GM21367 (cell line): ENCODE data around the gene TSPO2.

Experiments used
- ATAC-seq: cut with Tn5 transposase; IDR thresholded peaks from one replicate; pipeline ENCODE4 v1.9.1; 2021; ENCODE audit not compliant: unreplicated experiment

TSPO2 gene

DNA sequence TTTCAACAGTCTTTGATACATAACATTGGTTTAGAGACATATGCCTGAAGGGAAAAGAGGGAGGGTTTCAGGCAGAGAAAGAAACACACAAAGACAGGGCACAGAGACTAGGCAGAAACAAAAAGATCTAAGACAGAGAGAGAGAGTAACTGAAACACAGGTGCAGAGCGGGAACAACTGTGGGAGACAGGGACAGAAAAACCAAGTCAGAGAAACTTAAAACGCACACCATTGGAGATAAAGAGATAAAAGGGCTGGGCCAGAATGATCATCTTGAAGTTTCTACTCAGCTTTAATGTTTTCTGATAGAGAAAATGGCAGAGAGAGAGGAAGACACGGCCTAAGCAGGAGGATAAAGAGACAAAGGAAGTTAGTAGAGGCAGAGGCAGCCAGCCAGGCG, 15.0 kb upstream of the TSPO2 start:
- no peak for ATAC-seq

DNA sequence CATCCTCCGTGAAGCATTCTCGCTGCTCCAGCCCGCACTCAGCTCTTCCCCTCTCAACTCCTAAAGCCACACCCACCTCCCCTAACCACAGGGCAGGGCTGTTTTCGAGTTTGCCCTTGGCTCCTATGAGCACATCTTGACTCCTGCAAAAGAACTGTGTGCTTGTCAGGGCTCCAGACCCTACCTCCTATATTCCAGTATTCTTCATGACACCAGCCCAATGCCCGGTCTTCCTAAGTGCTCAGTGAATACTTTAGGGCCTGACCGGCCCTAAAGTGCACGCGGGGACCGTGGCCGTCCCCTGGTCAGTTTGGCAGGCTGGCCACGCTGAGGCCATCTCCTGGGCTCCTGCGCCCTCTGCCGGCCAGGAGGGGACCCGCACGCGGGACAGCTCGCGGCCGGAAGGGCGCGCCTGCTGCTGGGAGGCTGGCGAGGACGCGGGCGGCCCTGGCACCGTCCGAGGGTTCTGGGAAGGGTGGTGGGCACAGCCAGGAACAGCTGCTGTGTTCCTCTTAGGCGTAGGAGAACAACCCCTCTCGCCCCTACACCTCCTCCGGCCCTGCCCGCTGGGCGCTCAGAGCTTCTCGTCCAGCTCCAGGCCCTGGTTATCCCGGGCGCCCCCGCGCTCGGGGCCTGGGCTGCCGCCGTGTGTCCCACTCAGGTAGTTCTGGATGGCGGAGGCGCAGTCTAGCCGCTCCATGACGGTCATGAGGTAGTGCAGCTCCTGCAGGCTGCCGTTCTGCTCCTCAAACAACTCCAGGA, 14.3 kb upstream of the TSPO2 start:
- ATAC-seq = peak; percentile 82

DNA sequence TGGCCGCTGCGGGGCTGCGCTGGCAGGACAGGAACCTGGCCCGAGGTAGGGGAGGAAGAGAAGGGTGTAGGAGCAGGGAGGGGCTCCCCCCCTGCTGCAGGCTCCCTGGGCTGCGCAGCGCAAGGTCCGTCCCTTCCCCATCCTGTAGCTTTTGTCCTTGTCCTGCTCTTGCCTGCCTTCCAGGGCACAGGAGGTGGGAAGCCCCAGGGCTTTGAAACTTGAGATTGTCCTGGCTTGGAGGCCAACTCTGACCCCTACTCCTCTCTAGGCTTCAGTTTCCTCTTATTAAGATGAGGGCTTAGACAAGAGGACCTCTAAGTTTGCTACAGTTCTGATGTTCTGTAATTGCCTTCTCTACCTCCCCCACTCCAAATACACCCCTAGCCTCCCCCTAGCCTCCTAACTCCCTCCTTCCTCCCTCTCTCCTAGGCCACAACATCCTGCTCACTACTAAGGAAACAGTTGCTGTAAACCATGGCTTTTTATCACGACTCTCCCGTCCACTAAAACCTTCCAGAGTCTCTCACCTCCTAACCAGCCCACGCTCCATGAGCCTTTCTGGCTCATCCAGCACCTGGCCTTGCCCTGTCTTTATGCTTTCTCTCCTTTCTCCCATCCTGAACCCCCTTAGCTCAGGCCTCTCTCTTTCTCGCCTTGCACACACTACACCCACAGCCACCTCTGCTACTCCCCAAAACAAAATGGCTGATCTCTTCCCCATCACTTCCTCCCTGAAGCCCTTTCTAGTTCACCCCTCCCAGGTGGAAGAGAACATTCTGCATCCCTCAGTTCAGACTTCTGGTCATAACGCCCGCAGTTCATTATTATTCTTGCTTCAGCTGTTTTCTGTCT, 13.5 kb upstream of the TSPO2 start:
- peak; percentile 29 for ATAC-seq

DNA sequence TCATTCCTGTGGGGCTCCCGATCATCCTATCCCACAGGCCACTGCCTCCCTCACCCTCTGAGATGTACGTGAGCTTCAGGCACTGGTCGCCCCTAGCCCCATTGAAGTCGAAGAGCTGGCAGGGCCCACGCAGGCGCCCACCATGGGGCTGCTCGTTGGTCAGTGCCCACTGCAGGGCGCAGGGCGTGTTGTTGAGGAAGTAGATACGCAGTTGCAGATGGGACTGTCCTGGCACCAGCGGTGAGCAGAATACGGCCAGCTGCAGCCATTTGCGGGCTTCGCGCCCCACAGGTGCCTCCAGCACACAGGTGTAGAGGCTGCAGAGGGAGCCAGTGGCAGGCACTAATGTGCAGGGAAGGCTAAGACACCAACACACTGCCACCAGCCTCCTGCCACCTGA, 9.4 kb upstream of the TSPO2 start:
- no peak for ATAC-seq

DNA sequence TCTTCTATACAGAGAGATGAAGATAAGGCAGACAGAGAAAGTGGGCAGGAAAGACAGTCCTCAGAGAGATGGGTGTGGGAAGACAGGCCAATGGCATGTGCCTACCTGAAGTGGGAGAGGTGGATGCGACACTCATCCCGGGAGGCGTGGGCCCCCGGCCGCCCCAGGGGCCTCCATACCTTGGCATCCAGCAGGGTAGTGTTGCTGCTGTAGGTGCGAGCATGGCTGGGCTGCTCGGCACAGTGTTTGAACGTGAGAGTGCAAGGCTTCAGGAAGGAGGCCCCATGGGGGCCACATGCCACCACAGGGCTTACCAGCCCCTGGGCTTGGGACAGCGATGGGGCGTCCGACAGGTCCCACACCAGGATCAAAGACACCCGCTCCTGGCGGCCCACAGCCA, 8.5 kb upstream of the TSPO2 start:
- no peak for ATAC-seq

DNA sequence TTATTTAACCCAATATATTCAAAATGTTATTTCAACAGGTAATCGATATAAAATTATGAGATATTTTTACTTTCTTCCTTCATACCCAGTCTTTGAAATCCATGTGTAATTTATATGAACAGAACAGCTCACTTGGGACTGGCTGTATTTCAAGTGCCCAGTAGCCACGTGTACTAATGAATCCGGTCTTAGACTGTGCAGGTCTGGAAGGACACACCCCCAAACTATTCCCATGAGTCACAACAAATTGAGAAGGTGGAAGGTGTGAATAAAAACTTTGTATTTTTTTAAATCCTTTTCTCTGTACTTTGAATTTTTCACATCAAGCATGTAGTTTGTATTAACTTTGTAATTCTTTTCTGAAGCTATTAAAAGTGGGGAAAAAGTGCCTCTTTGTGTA, 6.1 kb upstream of the TSPO2 start:
- no peak for ATAC-seq

DNA sequence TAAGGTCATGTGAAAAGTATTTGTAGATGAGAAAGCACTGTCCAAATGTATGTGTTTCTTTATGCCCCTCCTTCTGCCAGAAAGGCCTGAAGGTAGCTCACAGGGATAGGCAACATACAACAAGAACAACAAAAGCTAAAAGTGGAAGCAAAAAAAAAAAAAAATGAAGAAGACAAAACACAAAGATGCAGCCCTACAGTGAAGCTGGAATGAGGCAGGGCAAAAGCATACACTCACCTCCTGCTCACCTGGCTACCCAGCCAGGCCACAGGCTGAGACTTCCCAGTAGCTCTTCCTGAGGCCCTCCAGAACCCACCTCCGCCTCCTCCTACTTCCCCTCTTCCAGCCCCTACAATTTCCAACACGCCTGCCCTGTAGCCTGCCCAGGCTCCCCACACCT, 5.7 kb upstream of the TSPO2 start:
- no peak for ATAC-seq

DNA sequence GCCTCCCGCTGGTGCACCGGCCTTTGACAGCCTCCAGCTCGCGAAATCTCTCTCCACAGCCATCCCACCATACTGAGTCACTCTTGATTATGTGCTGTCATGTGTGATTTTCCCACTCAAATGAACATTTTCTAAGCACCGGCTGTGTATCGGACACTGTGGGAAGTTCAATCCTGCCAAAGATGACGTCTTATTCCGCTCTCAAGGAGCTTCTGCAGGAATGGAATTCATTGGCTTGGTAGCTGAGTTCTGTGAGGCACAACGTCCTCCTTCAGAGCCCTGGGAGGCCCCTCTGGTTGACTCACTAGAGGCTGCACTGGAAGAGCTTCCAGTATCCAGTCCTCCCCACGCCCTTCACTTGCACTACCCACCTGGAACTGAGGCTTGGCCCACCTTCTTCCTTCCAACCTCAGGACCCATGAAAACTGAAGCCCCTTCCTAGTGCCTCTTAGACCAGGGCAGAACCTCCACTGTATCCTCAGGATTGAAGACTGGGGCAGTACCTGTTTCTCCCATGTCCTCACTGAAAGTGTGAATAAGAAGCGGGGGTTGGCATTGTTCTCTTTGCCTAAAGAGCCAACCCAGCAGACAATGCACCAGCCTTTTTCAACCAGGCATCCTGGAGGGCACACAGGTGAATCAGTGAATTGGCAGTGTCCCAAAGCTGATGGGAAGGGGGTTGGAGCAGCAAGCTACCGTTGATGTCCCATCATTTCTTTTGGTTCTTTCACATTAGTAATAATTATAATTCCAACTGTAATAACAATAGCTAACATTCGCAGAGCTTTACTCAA, 5.0 kb upstream of the TSPO2 start:
- ATAC-seq = no peak

DNA sequence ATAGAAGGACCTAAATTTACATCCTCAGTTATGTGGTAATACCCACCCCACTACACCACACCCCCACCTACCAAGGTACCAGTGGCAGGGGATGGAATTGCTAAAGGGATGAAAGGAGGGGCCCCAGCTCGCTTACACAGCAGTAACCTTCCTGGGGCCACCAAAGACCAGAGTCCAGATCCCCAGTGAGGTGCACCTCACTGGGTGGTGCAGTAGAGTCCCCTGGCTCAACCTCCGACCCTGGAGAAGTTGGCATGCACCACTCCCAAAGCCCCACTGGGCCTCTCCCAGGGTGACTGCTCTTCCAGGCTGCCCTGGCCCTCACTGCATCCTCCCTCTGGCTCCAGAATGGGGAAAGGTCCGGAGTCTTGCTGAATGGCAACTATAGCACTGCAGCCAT, 4.1 kb upstream of the TSPO2 start:
- ATAC-seq = no peak

DNA sequence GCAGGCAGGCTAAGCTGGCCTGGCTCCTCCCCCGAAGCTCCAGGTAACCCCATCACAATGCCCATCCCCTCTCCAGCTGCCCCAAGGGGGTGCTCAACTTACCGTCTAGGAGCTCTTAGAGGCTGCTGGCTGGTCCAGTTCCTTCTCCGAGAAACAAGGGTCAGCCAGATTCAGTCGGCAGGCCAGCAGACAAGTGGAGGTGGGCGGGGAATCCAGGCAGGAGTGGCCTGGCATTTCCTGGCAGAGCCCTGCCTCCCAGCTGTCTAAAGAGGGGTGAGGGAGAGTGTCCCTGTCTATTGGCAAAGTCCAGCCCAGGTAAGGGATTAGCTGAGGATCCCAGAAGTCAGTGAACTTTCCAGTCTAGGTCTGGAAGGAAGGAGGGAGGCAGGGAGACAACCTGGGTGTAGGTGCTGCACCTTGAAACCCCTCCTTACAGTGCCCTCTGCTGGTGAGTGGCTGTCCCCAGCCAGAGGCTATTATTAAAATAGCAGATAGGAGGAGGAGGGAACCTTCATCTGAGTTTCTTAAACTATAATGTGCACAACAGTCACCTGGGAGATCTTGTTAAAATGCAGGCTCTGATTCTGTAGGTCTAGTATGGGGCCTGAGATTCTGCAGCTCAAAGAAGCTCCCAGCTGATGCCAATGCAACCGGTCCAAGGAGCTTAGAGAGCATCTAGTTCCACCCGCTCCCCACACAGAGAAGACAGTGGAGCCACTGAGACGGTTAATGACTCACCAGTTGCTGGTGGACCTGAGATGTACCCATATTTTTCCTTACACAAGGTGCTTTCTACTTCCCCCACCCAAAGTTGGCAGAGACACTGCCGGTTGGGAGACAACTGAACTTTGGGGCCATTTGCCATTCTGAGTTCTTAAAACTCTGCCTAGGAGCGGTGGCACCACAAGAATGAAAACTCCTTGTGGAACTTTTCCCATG, 2.9 kb upstream of the TSPO2 start, which contains the start of gene UNC5CL:
TSS of gene UNC5CL (minus strand) at position 162 of the 939 bp plus-strand sequence. CDS start 4,147 bp downstream, outside the sequence.
- no peak for ATAC-seq

DNA sequence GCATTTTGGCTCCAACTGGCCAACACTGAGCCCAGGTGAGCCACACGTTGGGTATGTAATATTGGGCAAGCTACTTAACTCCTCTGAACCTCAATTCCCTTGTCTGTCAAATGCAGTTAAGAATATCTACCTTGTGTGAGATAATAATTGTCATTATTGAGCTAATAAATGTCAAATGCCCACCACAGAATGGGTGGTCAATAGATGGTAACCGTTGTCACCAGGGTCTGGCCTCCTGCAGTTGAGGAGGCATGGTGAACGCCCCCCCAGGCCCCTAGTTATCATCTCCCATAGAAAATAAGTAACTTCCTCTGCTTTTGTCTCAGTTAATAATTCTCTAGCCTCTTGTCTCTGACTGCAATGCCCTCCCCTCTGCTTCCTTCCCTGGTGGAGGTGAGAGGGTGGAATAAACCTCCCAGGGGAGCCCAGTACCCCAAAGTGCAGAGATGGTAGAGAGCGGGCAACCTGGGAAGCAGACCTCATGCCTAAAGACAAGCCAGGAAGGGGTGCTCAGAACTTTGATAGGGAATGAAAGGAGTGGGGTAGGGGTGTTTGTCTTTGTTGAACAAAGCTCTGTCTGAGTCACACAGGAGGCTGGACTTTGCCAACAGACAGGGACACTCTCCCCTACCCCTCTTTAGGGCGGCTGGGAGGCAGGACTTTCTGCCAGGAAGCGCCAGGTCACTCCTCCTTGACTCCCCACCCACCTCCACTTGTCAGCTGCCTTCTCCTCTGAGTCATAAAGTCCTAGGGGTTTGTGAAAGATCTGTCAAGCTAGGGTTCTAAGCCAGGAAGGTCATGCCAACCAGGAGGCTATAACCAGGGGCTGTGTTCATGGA, 1.9 kb upstream of the TSPO2 start:
- ATAC-seq = no peak

DNA sequence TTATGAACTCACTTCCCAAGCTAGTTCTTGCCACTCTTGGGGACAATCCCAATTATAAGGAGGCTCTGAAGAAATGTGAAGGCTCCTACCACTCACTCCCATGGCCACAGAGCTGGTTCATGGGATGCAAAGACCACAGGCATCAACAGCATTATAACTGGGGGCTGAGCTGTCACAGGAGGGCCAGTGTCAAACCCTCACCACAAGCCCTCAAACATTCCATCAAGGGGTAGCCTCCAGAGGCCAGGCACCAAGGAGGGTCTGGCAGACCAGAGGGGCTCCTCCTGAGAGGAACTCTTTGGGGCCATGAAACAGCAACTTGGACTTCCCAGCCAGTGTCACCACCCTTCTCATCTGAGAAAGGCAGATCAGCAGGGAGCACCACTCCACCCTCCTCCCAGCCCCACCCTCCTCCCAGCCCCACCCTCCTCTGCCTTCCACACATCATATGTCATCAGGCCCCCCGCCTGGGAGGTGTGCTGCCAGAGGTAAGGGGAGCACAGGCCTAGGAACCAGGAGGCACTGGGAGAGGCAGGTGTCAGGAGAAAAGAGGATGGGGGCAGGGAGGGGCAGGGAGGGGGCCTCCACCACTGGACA, 1.2 kb upstream of the TSPO2 start:
- no peak for ATAC-seq

DNA sequence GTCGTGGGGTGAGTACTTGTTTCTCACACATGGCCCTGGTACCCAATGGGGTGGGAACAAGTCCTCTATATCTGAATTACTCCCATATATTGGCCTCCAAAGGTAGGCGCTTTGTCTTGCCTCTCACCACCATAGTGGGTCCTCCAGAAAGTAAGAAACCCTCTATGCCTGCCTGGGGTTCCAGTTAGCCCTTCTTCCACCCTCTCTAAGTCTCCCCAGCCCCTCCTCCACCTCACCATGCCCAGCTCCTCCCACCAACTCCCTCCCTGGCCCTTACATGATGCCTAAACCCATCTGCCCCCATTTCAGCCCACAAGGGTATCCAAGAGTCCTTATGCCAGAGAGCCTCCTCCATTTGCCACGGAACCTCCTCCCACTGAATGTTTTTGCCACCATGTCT, 884 bp downstream of the TSPO2 start:
- ATAC-seq = no peak

DNA sequence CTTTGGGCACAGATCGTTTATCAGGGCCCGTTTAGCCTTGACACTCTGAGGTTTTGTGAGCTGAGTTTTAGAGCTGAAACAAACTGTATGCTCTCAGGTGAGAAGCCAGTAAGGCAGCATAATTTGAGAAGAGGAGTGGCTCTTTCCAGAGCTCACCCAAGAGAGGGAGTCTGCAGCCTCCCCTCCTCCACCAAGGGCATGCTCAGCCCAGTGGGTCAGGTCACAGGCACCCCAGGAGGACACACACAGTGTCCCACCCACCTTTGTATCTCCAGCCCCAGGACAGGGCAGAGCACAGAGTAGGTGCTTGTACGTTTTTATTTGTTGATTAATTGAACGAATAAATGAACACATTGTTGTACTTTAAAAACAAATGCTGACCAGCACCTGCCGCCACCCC, 3.4 kb downstream of the TSPO2 start:
- no peak for ATAC-seq

DNA sequence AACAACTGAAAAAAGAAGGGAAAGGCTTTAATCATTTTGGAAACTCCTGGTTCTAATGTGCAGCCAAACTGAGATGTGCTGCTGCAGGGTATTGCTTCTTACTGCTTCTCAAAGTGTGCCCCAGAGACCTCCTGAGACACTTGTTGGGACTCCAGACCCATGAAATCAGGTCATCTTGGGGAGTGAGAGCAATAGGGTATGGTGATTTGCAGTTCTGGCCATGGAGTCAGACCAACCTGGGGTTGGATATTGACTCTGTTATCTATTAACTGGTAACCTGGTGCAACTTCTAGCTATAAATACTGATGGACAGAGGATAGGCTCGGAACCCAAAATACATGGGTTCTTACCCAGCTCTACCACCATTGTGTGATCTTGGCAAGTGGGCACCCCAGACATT, 3.8 kb downstream of the TSPO2 start:
- ATAC-seq = no peak

DNA sequence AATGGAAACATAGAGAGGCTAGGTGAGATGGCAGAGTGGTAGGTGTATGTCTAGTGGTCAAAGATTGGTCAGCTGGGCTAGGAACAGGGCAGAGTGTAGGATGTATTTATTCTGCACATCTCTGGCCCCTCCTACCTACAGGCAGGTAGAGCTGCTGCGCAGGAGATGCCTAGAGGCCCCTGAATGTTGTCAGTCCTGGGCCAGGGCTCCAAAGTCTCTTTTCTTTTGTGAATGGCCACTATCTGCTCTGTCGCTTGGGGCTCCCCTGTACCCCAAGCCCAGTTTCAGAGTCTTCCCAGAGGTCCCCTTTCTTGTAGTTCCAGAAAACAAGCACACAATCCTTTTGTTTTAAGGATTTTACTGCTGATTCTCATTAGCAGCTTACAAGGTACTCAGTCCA, 5.0 kb downstream of the TSPO2 start:
- ATAC-seq = no peak

DNA sequence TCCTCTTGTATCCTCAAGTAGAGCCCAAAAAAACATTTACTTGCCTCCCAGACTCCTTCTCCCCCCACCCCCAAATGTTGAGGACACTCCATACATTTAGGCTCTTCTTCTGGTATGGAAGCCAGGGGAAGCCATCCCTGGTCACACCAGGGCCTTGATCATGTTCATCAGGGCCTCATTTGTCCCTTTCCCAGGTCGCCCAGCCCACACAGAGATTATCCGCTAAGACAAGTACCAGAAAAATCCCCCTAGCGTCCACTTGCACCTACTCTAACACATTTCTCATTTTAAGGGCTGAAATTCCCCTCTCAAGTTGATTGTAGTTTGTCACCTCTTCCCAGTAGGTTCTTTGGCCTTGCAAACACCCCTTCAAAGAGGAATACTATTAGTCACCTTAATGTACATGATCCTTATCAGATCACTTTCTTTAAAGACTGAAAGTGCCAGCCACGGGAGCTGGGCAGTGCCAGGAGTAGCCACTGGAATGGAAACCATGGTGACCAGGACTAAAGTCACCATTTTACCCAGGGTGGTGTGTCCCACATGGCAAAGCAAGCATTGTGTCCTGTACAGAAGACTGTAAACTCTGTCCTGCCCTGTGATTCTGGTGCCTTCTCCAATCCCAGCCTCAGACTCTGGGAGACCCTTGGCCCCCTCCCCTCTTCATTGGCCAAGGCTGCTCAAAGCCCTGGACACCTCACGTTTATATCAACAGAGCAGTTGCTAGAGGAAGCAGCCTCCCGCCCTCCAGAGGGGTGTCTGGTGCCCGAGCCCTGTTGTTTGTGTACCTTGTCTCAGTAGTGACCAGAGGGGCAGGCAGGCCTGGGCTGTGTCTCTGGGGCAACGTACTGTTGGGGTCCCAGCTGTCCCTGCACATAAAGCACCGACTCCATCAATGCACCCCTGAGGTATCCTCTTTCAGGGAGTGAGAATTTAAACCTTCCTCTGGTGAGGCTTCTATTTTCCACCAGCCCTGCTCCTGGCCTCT, 5.8 kb downstream of the TSPO2 start:
- ATAC-seq = no peak

DNA sequence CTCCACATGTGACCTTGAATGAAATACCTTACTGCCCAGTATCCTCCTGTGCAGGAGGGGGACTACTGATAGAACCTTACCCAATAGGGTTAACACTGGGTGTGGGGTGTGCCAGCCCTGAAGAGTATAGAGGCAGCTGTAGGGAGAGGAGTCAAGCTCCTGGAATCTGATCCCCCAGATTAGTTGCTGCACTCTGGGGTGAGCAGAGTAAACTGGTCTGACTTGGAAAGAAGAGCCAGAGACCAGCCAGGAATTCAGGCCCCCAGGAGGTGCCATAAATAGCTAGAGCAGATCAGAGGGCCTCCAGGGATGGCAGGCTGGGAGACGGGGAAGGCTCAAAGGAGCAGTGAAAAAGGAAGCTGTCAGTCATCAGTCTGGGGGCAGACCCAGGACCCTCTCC, 7.3 kb downstream of the TSPO2 start:
- no peak for ATAC-seq
